K562 (cell line): ENCODE measurements around the gene LIMS1.
A peak's percentile ranks its signal among the peaks of the same experiment; 100 is the strongest.

Source experiments
- CEBPB ChIP-seq: fragments of 450-650 bp; IDR thresholded peaks from 2 replicates; pipeline ENCODE4 v1.6.1; 2016; ENCODE audit warnings: missing genetic modification characterization, missing compliant biosample characterization
- CTCF ChIP-seq, 3 experiments: IDR thresholded peaks in 2 of 3; conservative IDR thresholded peaks in 1 of 3; 2 replicates each; pipeline ENCODE4 v1.5.1; 2011 to 2012; ENCODE audit warnings: low read length in 3 of 3, mild to moderate bottlenecking in 3 of 3, control low read depth in 2 of 3, improper control_type of control experiment in 1 of 3, inconsistent platforms in 1 of 3, low read depth in 1 of 3, mixed read lengths in 1 of 3, moderate library complexity in 1 of 3; ENCODE audit not compliant: insufficient read depth in 2 of 3
- ETV6 ChIP-seq, 3 experiments: fragments of 150-350 bp in 1 of 3; sonication (generic) in 1 of 3; formaldehyde crosslinking in 1 of 3; IDR thresholded peaks; 2 replicates each; pipeline versions ENCODE4 v1.6.1 to v1.8.0; 2014 to 2022; ENCODE audit warnings: borderline replicate concordance in 2 of 3, low read depth in 2 of 3, antibody characterized with exemption in 1 of 3, low read length in 1 of 3, mild to moderate bottlenecking in 1 of 3, missing genetic modification reagents in 1 of 3
- GABPA ChIP-seq: fragments of 200-800 bp; sonication (Bioruptor generic); conservative IDR thresholded peaks from 2 replicates; pipeline ENCODE4 v1.6.1; 2016; ENCODE audit warnings: low read depth, missing genetic modification characterization, missing compliant biosample characterization
- HDAC3 ChIP-seq: fragments of 450-650 bp; IDR thresholded peaks from 2 replicates; pipeline ENCODE4 v1.6.1; 2018; ENCODE audit warnings: borderline replicate concordance, mild to moderate bottlenecking, moderate library complexity; ENCODE audit not compliant: partially characterized antibody
- POLR2A ChIP-seq: fragments of 450-650 bp; conservative IDR thresholded peaks from 2 replicates; pipeline ENCODE4 v1.6.1; 2016
- POLR2AphosphoS5 ChIP-seq: IDR thresholded peaks from 2 replicates; pipeline ENCODE4 v1.6.1; 2011; ENCODE audit warnings: mild to moderate bottlenecking, low read depth, low read length, moderate library complexity; ENCODE audit not compliant: control insufficient read depth, insufficient read depth
- ZBTB8A ChIP-seq: fragments of 450-650 bp; IDR thresholded peaks from 2 replicates; pipeline ENCODE4 v1.6.1; 2018; ENCODE audit warnings: mild to moderate bottlenecking, moderate library complexity; ENCODE audit not compliant: partially characterized antibody
- ZSCAN29 ChIP-seq: fragments of 450-650 bp; IDR thresholded peaks from 2 replicates; pipeline ENCODE4 v1.6.1; 2017
- ZZZ3 ChIP-seq: fragments of 450-650 bp; IDR thresholded peaks from 2 replicates; pipeline ENCODE4 v1.6.1; 2016; ENCODE audit warnings: antibody characterized with exemption, mild to moderate bottlenecking, moderate library complexity

DNA sequence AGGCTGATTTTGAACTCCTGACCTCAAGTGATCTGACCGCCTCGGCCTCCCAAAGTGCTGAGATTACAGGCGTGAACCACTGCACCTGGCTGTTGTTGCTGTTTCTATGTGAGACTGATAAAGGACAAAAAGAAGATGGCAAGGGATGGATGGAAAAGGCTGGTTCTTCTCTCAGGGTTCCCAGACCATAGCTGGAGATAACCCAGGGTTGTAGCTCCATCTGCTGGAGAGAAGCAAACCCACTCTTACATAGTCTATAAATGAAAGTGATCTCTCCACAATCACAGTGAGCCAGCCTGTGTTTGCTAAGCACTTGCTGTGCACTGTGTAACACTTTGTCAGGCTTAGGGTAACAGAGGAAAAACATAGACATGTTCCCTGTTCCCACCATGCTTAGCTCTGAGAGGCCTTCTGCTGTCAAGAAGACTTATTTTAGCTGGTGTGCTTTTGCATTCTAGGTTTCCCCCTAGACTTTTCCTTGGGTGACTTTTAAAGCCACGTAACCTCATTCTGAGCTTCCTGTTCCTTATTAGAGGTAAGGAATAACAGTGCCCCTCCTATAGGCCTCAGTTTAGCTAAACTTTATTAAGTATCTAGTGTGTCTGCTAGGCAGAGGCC is 49.7 kb downstream of the LIMS1 start:
- TF ChIP-seq CEBPB (tag) (no peak), ETV6 (IDR thresholded peaks at IDR 0.05; ENCODE audit: borderline replicate concordance in 1 of 2, low read depth in 2 of 2, low read length in 1 of 2) (no peak), ETV6 (CRISPR knock-in tag; IDR thresholded peaks at IDR 0.05; ENCODE audit: borderline replicate concordance) (no peak), ZSCAN29 (no peak), CTCF (IDR thresholded peaks at IDR 0.05 in 2 of 3, conservative IDR thresholded peaks at IDR 0.05 in 1 of 3; ENCODE audit: insufficient read depth in 2 of 3, low read depth in 1 of 3, low read length in 3 of 3) (peak; percentile 78 to 92 (median 81)), GABPA (tag) (no peak), ZZZ3 (no peak), POLR2AphosphoS5 (no peak), HDAC3 (no peak), ZBTB8A (no peak), POLR2A (no peak)
